Ureter (tissue), 1 donor: Measurements from ENCODE around the gene SMAD3. TPM values are rescaled to one million over a fixed set of nuclear protein-coding genes. Genes with fewer than 3 reads are reported as not detected.
"Not testable (repeated sequence)": the region's sequence is repeated elsewhere in the genome, so short reads cannot be mapped to it uniquely, and the experiment has no call there.

Source experiments
- DNase-seq: peaks from one replicate; pipeline ENCODE4 v3.0.0-alpha.2; 2020; ENCODE audit warnings: low spot score
- total RNA-seq: library from RNA; stranded (reverse); gene quantifications from one replicate; pipeline ENCODE4 v1.2.4, GENCODE V29; 2023
- donor health status: DM: yes; HTN: yes; CAD: no.

The SMAD3 gene
- total RNA-seq, 1 donor from 2014 or later: 124 TPM

GRCh38 chr15:67063689-67064606, 1.5 kb upstream of the SMAD3 start:
- no peak for DNase-seq

GRCh38 chr15:67064607-67065530, 533 bp upstream of the SMAD3 start:
- peak; percentile 67 for DNase-seq

GRCh38 chr15:67066041-67066958, 898 bp downstream of the SMAD3 start:
- DNase-seq: no peak

GRCh38 chr15:67066959-67067853, 1.8 kb downstream of the SMAD3 start:
- no peak for DNase-seq

GRCh38 chr15:67067930-67068551, 2.6 kb downstream of the SMAD3 start:
- DNase-seq: no peak

- DNase-seq: no peak
Observed at GRCh38 chr15:67068710-67069400, 3.5 kb downstream of the SMAD3 start.

- DNase-seq: no peak
Observed at GRCh38 chr15:67070150-67070549, 4.7 kb downstream of the SMAD3 start.

- no peak for DNase-seq
Observed at GRCh38 chr15:67070892-67071664, 5.7 kb downstream of the SMAD3 start.

- no peak for DNase-seq
Observed at GRCh38 chr15:67072442-67072841, 7.0 kb downstream of the SMAD3 start.

GRCh38 chr15:67072958-67073357, 7.6 kb downstream of the SMAD3 start:
- DNase-seq: no peak

- DNase-seq: no peak
Observed at GRCh38 chr15:67074886-67075229, 9.5 kb downstream of the SMAD3 start.

- DNase-seq: not testable (repeated sequence)
Observed at GRCh38 chr15:67075555-67076135, 10.2 kb downstream of the SMAD3 start.

GRCh38 chr15:67076147-67076843, 10.9 kb downstream of the SMAD3 start:
- DNase-seq: no peak

GRCh38 chr15:67077641-67078215, 12.3 kb downstream of the SMAD3 start:
- DNase-seq: no peak

GRCh38 chr15:67079361-67079760, 14.0 kb downstream of the SMAD3 start:
- DNase-seq: no peak

- DNase-seq: no peak
Observed at GRCh38 chr15:67080118-67080899, 14.9 kb downstream of the SMAD3 start.
